Measurements from ENCODE around the gene RUFY4.

The RUFY4 gene

DNA sequence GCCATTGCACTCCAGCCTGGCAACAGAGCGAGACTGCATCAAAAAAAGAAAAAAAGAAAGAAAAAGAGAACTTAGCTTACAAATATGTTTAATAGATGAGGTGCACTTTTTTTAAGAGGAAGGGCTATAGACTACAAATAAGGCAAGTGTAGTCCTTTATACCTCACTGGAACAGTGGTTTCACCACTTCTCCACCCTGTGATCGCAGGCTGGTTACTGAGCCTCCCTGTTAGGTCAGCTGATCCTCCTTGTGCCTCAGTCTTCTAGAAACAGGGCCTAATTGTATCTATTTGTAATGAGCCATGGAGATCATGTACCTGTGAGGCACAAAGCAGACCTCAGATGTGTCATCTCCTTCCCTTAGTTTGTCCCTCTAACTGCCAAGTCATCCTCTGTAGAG, 61.3 kb downstream of the RUFY4 start:
- H3K4me3 ChIP-seq (ENCODE audit: low read depth, low read length), result no peak overlapping the region
- no peak for TF ChIP-seq CTCF (IDR thresholded peaks at IDR 0.05; ENCODE audit: low read depth, low read length, missing control alignments)
- DNase-seq (ENCODE audit: low read depth), result no peak

- DNase-seq (ENCODE audit: low read depth), result no peak
- H3K4me3 ChIP-seq (ENCODE audit: low read depth, low read length), result no peak overlapping the region
- TF ChIP-seq CTCF (IDR thresholded peaks at IDR 0.05; ENCODE audit: low read depth, low read length, missing control alignments), result no peak
Measured at GRCh38 chr2:218130822-218131221, 61.8 kb downstream of the RUFY4 start.

DNA sequence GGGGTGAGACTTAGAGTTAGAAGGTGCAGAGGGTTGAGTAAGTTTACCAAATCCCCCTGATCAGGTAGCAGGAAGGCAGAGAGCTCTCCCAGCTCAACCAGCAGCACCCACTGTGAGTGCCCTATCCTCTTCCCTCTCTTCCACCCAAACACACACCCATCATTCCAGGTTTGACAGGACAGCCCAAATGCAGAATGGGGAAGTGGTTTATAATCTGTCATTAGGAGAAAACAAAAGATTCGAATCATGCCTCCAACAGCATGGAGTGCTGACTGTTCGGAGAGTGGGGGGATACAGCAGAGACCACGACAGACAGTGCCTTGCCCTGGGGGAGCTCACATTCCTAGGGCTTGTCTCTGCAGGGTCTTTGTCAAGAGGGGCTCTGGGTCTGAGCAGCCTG, 68.5 kb downstream of the RUFY4 start:
- DNase-seq (ENCODE audit: low read depth), result no peak
- H3K4me3 ChIP-seq (ENCODE audit: low read depth, low read length), result no peak overlapping the region
- no peak for TF ChIP-seq CTCF (IDR thresholded peaks at IDR 0.05; ENCODE audit: low read depth, low read length, missing control alignments)

DNA sequence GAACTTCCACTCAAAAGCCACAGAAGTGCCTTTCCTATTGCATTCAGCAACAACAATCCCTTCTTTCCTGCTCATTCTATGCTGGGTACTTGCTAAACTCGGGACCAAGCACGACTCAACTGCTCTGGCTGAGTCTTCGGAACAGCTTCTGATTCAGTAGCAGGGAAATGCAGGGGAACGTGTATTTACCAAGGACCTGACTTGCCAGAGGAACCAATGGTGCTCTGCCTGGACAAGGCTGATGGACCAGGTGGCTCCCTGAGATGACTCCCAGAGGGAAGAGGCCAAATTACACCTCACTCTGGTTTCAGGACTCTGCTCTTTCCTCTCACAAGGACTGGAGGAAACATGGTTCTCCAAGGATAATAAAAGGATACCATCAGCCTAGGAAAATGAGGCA, 69.0 kb downstream of the RUFY4 start:
- no peak overlapping the region for H3K4me3 ChIP-seq (ENCODE audit: low read depth, low read length)
- no peak for TF ChIP-seq CTCF (IDR thresholded peaks at IDR 0.05; ENCODE audit: low read depth, low read length, missing control alignments)
- DNase-seq (ENCODE audit: low read depth), result no peak
